Measurements from ENCODE around the gene WDR76. TPM values are rescaled to one million over a fixed set of nuclear protein-coding genes. Genes with fewer than 3 reads are reported as not detected.

WDR76 gene
- total and polyA plus RNA-seq, 8 donors, result 8.6 to 23.1 (median 15.9) TPM

DNA sequence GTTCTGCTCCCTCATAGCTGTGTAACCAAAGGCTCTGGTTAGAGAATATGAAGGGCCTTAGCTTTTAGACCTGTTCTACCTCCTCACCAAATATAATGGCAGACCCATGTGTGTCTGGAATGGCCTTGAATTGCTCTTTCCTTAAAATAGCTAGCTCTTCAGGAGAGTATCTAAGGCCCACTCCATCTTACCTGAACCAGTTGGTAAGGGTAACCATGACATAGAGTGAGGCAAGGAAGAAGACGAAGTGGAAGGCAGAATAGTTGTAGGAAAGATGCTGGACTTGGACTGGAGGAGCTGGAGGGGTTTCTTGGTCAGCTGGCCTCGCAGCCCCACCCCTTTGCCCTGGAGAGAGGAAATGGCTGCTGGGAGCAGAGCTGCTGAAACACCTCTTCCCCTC lies 31.6 kb upstream of the WDR76 start:
- no peak for DNase-seq
- no peaks in the 10 kb centered on the region for H3K27me3 ChIP-seq
- peaks cover 0 to 50% of the 10 kb centered on the region in 2 donors for H3K36me3 ChIP-seq
- TF ChIP-seq, protein P1, sequence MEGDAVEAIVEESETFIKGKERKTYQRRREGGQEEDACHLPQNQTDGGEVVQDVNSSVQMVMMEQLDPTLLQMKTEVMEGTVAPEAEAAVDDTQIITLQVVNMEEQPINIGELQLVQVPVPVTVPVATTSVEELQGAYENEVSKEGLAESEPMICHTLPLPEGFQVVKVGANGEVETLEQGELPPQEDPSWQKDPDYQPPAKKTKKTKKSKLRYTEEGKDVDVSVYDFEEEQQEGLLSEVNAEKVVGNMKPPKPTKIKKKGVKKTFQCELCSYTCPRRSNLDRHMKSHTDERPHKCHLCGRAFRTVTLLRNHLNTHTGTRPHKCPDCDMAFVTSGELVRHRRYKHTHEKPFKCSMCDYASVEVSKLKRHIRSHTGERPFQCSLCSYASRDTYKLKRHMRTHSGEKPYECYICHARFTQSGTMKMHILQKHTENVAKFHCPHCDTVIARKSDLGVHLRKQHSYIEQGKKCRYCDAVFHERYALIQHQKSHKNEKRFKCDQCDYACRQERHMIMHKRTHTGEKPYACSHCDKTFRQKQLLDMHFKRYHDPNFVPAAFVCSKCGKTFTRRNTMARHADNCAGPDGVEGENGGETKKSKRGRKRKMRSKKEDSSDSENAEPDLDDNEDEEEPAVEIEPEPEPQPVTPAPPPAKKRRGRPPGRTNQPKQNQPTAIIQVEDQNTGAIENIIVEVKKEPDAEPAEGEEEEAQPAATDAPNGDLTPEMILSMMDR (IDR thresholded peaks at IDR 0.05), result no peak
- H3K27ac ChIP-seq, result peak overlapping the region; percentile 94
- H3K9me3 ChIP-seq, result no peaks in the 10 kb centered on the region
- no peak overlapping the region for H3K4me3 ChIP-seq
- intact Hi-C loops (cut with DNase I), result no loop called here
- H3K4me1 ChIP-seq, result peaks cover 24 to 64% of the 10 kb centered on the region in 2 donors
- no peak for ATAC-seq

DNA sequence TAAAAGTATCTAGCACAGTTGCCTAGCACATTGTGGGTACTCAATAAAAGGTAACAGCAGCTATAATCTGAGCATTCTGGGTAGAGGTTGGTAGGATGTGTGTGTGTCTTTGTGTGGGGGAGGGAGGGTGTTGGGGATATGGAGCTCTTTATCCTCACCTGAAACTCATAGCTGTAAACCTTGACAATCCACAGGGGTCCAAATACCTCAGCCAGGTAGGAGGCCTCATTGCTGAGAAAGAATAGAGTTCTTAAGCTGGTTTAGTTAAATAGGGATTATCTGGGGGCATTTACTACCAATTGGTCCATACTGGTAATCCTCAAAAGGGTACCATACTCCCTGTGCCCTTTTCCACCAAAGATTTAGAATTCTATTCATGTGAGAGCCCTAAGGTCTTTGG lies 30.8 kb upstream of the WDR76 start:
- H3K27me3 ChIP-seq, result no peaks in the 10 kb centered on the region
- H3K4me3 ChIP-seq, result no peak overlapping the region
- ATAC-seq (no peak), DNase-seq (no peak)
- peaks cover 0 to 50% of the 10 kb centered on the region in 2 donors for H3K36me3 ChIP-seq
- TF ChIP-seq, protein P1 (IDR thresholded peaks at IDR 0.05), result no peak
- H3K9me3 ChIP-seq, result no peaks in the 10 kb centered on the region
- H3K4me1 ChIP-seq, result peaks cover 25 to 68% of the 10 kb centered on the region in 2 donors
- intact Hi-C loops (cut with DNase I), result no loop called here
- H3K27ac ChIP-seq, result no peak overlapping the region

DNA sequence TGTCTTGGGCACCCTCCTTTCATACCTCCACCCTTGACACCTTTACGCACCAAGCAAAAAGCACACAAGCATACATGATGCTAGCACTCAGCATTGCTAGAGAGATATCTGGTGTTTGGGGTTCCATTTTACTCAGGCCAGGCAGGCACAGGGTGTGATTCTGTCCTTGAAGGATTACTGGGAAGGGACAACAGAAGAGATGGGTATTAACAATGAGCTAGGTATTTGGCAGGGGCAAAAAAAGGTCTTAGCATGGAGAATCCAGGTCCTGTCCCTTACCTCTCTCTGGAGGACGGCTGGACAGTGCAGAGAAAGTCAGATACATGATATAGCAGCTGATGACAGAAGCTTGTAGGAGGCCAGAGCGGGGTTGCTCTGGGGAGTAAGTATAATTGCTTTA lies 30.2 kb upstream of the WDR76 start:
- no peaks in the 10 kb centered on the region for H3K9me3 ChIP-seq
- no peak overlapping the region for H3K27ac ChIP-seq
- intact Hi-C loops (cut with DNase I), result no loop called here
- DNase-seq (no peak), ATAC-seq (no peak)
- H3K4me1 ChIP-seq, result peaks cover 30 to 71% of the 10 kb centered on the region in 2 donors
- TF ChIP-seq, protein P1 (IDR thresholded peaks at IDR 0.05), result no peak
- no peaks in the 10 kb centered on the region for H3K27me3 ChIP-seq
- H3K36me3 ChIP-seq, result peaks cover 0 to 52% of the 10 kb centered on the region in 2 donors
- no peak overlapping the region for H3K4me3 ChIP-seq

DNA sequence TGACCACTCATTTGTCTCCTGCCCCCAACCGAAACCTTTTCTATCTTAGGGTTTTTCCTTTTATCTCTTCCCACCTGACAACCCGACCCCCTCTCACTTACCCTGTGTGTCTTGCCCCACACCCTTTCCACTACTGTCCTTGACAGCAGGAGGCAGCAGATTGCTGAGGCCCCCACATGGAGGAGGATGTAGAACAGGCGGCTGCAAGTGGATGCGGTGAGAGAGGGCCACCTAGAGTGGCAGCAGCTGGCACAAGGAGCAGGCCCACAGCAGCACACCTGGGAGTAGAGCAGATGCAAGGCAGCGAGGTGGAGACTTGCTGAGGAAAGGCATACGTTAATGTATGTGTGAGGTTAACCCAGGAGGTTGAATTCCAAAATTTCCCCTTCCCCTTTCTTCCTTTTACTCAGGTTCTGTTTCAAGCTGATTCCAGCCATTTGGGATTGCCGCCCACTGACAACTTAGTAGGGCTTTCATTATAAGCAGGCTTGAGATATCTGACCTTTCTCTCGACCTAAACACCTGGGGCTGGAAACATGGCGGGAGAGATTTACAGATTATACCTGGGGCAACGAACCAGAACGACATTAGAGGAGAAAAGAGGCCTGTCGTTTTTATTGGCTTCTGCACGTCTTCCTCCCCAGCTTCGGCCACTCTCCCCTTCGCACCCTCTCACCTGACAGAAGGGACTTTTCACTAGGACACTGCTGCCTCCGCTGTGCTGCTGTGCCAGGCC lies 27.4 kb upstream of the WDR76 start:
- Histone ChIP-seq H3K9me3 (no peaks in the 10 kb centered on the region), H3K4me3 (no peak overlapping the region), H3K4me1 (peaks cover 20 to 57% of the 10 kb centered on the region in 2 donors), H3K27ac (peak overlapping the region; percentile 81 to 97), H3K36me3 (peaks cover 0 to 69% of the 10 kb centered on the region in 2 donors), H3K27me3 (no peaks in the 10 kb centered on the region)
- ATAC-seq (no peak), DNase-seq (no peak)
- intact Hi-C loops (cut with DNase I), result no loop called here
- TF ChIP-seq, protein P1 (IDR thresholded peaks at IDR 0.05), result no peak

DNA sequence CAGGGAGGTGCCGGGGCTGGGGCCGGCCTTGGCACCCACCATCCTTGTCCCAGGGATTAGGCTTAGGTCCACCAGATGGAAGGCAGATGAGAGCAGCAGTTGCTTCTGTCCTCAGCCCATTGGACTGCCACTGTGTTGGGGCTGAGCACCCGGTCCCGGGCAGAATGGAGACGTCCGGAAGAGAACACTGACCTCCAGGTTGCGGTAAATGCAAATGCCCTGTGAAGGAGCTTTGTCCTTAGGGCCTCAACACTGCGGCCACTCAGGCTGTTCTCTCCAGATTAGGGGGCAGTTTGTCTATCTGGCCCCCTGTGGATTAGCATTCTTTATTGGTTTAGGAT lies 26.9 kb upstream of the WDR76 start, which contains the start of gene SERINC4:
Gene SERINC4, minus strand, starts transcription at position 276 of the 341 bp plus-strand sequence. Its CDS starts 234 bp downstream, at position 42.
- Histone ChIP-seq H3K9me3 (no peaks in the 10 kb centered on the region), H3K27ac (peak within 1 kb of the TSS; percentile 81 to 97), H3K27me3 (no peaks in the 10 kb centered on the region), H3K4me3 (peak within 1 kb of the TSS; percentile 86), H3K4me1 (peaks cover 14 to 52% of the 10 kb centered on the region in 2 donors), H3K36me3 (peaks cover 0 to 69% of the 10 kb centered on the region in 2 donors)
- DNase-seq (no peak), ATAC-seq (no peak)
- TF ChIP-seq, protein P1 (IDR thresholded peaks at IDR 0.05), result no peak
- intact Hi-C loops (cut with DNase I), result no loop called here

All from left lung (tissue), 10 donors.